Epithelial cell of prostate (primary cell): ENCODE measurements around the gene SMLR1.
"Not testable (repeated sequence)": the region's sequence is repeated elsewhere in the genome, so short reads cannot be mapped to it uniquely, and the experiment has no call there.

Source experiments
- DNase-seq: peaks from one replicate; pipeline ENCODE4 v3.0.0-alpha.2; 2011; ENCODE audit warnings: low read depth, low spot score
- H3K27ac ChIP-seq: fragments of 450-650 bp; 2 replicates; pipeline ENCODE4 v1.5.1; 2017; ENCODE audit warnings: mild to moderate bottlenecking

SMLR1 gene

GRCh38 chr6:130827247-130828149, at the start of gene SMLR1:
Gene SMLR1, plus strand, starts transcription at chr6:130827406. Its CDS starts 8 bp downstream, at chr6:130827414.
- DNase-seq: no peak
- no peak within 1 kb of the TSS for H3K27ac ChIP-seq

GRCh38 chr6:130778946-130779657, 48.1 kb upstream of the SMLR1 start:
- no peak for DNase-seq
- no peak overlapping the region for H3K27ac ChIP-seq

GRCh38 chr6:130779658-130780033, 47.6 kb upstream of the SMLR1 start:
- DNase-seq: no peak
- no peak overlapping the region for H3K27ac ChIP-seq

- no peak for DNase-seq
- no peak overlapping the region for H3K27ac ChIP-seq
Measured at GRCh38 chr6:130780122-130780521, 47.1 kb upstream of the SMLR1 start.

GRCh38 chr6:130781557-130781956, 45.6 kb upstream of the SMLR1 start:
- no peak overlapping the region for H3K27ac ChIP-seq
- no peak for DNase-seq

DNA sequence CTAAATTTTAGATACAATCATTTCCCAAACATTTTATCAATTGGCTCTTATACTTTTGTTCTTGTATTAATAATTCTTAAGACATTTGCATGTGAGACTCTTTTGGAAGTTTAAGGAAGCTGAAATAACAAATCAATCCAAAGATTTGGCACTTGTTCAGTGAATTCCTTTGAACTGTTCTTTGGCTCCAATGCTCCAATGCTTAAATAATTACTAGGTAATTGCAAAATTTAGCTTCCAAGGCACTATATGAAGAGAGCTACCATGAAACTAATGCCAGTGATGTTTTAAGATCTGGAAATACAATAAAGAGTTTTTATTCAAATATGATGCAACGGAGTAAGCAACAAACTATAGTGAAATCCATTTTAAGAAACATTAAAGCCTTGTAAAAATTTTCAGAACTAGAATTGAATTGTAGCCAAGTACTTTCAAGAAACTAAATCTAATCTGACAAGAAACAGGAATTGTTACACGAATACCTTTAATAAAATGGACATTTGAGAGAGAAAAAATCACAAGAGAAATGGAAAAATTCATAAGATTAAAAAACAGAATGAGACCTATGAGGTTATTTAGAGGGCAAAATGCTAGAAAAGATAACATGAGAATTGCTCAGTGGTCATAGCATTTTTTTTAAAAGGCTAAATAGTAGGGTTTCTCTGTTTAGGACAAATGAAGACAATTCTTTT, 43.6 kb upstream of the SMLR1 start:
- H3K27ac ChIP-seq: no peak overlapping the region
- DNase-seq: no peak

- no peak overlapping the region for H3K27ac ChIP-seq
- DNase-seq: no peak
Measured at GRCh38 chr6:130787726-130788500, 39.3 kb upstream of the SMLR1 start.

DNA sequence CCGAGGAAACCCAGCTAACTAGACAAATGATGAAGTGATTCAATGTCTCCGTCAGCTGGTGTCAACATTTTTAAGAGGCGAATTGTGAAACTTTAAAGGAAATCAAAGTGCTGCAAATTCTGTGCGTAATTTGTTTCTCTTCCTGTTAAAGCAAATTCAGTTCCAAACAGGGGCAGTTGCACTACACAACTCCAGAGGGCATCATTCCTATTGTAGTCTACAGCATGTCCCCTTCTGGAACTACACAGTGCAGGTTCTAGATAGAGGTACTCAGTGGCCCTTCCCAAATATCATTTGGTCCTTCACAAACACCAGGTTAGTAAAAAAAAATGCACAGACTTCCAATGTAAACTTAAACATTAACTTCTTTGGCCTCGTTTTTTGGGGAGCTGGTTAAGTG, 38.3 kb upstream of the SMLR1 start:
- no peak for DNase-seq
- H3K27ac ChIP-seq: no peak overlapping the region

DNA sequence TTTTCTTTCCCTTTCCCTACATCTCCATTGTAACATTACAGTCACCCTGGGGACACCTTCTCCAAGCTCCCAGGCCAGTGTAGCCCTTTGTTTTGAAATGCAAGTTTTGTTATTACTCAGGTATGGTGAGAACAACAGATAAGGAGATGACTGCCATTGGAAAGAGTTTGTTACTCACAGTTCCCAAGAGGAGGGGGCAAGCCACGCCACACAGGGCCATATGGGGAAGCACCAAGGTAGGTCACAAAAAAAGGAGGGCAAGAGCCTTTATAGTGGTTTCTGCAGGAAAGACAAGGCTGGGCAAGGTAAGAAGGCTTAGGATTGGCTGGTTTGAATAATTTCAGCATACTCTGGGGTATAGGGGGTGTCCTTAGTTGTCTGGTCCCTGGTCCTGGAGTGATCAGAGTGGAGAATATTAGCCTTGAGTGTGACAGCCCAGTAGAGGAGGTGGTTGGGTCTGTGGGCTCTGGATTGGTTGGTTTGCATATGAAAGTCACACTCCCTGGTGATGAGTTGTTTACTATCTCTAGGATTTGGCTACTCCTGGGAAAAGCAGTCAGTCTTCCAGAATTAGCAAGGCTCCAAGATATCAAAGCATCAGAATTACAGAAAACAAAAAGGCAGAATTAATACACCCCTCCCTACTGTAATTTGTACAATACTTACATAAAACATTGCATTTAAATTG, 33.1 kb upstream of the SMLR1 start:
- no peak for DNase-seq
- H3K27ac ChIP-seq: no peak overlapping the region

DNA sequence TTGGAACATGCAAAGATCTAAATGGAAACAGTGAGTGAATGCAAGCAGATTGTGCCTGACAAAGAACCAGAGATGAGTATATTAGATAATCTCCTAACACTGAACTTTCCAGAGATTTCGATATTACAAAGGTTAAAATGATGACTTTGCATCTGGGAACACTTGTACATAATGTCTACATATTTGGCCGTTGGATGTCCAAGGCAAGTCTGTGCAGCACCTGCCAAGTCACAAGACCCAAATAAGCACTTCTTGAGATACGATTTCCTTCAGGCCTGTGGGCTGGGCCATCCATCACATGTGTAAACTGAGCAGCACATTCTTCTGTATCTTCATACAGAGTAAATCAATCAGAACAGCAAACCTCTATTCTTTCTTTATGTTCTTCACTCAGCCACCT, 32.5 kb upstream of the SMLR1 start:
- no peak overlapping the region for H3K27ac ChIP-seq
- no peak for DNase-seq

GRCh38 chr6:130796313-130796905, 30.8 kb upstream of the SMLR1 start:
- H3K27ac ChIP-seq: no peak overlapping the region
- no peak for DNase-seq

- H3K27ac ChIP-seq: no peak overlapping the region
- DNase-seq: no peak
Measured at GRCh38 chr6:130797061-130797460, 30.1 kb upstream of the SMLR1 start.

GRCh38 chr6:130801368-130801767, 25.8 kb upstream of the SMLR1 start:
- not testable (repeated sequence) for DNase-seq, H3K27ac ChIP-seq

DNA sequence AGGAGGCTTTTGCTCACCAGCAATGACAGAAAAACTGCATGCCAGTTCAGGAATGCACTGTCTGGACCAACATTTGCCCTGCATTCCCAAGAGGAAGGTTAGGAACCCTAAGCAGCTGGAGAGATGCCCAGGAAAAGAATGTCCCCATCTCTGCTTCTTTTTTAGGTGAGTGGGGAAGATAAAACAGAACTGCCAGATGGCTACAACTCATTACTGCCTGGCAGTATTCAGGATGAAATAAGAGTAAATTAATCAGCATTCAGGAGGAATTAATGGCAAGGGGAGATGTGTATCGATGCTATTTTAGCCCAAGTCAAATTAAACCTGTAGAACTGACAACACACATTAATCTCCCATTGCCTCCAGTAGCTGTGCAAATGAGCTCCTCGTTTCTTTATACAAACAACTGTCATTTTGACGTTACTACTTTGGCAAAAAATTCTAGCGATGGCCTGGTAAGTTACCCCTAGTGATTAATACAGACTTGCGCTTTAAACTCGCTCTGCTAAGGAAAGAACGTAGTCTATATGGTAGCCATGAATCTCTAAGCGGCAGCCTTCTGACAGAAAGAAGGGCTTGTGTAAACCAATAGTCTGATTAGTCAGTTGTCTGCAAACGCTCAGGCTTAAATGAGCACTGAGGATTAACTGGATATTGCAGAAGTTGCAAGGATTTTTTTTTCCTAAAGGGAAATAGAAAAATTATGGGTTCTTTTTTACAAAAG, 16.7 kb upstream of the SMLR1 start:
- H3K27ac ChIP-seq: no peak overlapping the region
- no peak for DNase-seq

- DNase-seq: no peak
- no peak overlapping the region for H3K27ac ChIP-seq
Measured at GRCh38 chr6:130811932-130812331, 15.3 kb upstream of the SMLR1 start.

- DNase-seq: no peak
- H3K27ac ChIP-seq: no peak overlapping the region
Measured at GRCh38 chr6:130814506-130814905, 12.7 kb upstream of the SMLR1 start.

DNA sequence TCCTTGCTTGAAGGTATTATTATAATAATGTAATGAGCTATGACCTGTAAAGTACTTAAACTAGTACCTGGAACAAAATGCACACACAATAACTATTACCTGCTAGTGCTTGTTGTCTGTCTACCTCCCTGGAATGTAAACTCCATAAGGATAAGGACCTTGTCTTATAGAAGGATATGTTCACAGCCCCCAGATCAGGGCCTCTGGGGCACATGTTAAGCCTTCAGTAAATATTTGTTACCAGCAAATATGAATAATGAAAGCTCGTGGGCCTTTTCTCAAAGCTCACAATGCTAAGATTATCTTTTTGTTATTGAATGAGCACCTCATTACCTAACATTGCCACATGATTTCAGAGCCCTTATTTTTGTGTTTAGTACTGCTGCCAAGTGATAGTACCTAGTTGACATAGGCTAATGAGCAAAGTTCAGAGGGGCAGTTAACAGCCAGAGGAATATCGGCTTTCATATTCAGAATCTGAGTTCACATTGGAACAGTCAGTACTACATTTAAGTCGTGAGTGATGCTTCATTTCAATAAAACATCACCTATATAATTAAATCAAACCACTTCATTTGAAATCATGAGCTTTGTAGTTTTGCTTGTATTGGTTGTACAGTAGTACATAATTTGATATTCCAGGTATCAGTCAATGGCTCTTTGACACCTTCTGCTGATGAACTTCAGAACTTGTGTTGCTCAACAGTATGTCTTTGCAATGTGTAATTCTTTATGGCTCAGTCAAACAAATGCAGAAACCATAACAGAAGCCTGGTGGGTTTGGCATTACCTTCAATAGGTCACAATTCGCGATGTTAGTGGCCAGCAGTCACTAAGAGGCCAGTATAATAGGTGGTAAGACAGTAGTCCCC, 11.8 kb upstream of the SMLR1 start:
- no peak for DNase-seq
- no peak overlapping the region for H3K27ac ChIP-seq

- H3K27ac ChIP-seq: no peak overlapping the region
- DNase-seq: no peak
Measured at GRCh38 chr6:130822736-130823135, 4.5 kb upstream of the SMLR1 start.
